Measurements from ENCODE around the gene C17orf50.

The C17orf50 gene

GRCh38 chr17:35773129-35773528 lies 12.4 kb downstream of the C17orf50 start:
- no peak for TF ChIP-seq CTCF (IDR thresholded peaks at IDR 0.05; ENCODE audit: low read depth, low read length)
- H3K4me3 ChIP-seq (ENCODE audit: low read depth, low read length) = no peak overlapping the region

GRCh38 chr17:35773679-35774425 lies 13.2 kb downstream of the C17orf50 start:
- TF ChIP-seq CTCF (IDR thresholded peaks at IDR 0.05; ENCODE audit: low read depth, low read length) = no peak
- H3K4me3 ChIP-seq (ENCODE audit: low read depth, low read length) = no peak overlapping the region

GRCh38 chr17:35774499-35774898 lies 13.8 kb downstream of the C17orf50 start:
- no peak overlapping the region for H3K4me3 ChIP-seq (ENCODE audit: low read depth, low read length)
- TF ChIP-seq CTCF (IDR thresholded peaks at IDR 0.05; ENCODE audit: low read depth, low read length) = no peak

- no peak for TF ChIP-seq CTCF (IDR thresholded peaks at IDR 0.05; ENCODE audit: low read depth, low read length)
- H3K4me3 ChIP-seq (ENCODE audit: low read depth, low read length) = no peak overlapping the region
Observed at GRCh38 chr17:35775039-35775438, 14.4 kb downstream of the C17orf50 start.

- TF ChIP-seq CTCF (IDR thresholded peaks at IDR 0.05; ENCODE audit: low read depth, low read length) = no peak
- H3K4me3 ChIP-seq (ENCODE audit: low read depth, low read length) = no peak overlapping the region
Observed at GRCh38 chr17:35775583-35775982, 14.9 kb downstream of the C17orf50 start.

- H3K4me3 ChIP-seq (ENCODE audit: low read depth, low read length) = no peak overlapping the region
- TF ChIP-seq CTCF (IDR thresholded peaks at IDR 0.05; ENCODE audit: low read depth, low read length) = no peak
Observed at GRCh38 chr17:35778641-35779196, 18.0 kb downstream of the C17orf50 start.

- TF ChIP-seq CTCF (IDR thresholded peaks at IDR 0.05; ENCODE audit: low read depth, low read length) = no peak
- no peak overlapping the region for H3K4me3 ChIP-seq (ENCODE audit: low read depth, low read length)
Observed at GRCh38 chr17:35780950-35781349, 20.3 kb downstream of the C17orf50 start.
